Naive thymus-derived CD4-positive, alpha-beta T cell (primary cell): Measurements from ENCODE around the gene LIMS2. TPM values are rescaled to one million over a fixed set of nuclear protein-coding genes. Genes with fewer than 3 reads are reported as not detected.

Experiments
- ATAC-seq: fragments of 150-1000 bp; cut with Tn5 transposase; 2 replicates; pipeline ENCODE4 v1.10.0; 2021; ENCODE audit warnings: mild to moderate bottlenecking, moderate library complexity
- CTCF ChIA-PET: fragments of 350-600 bp; sonication (Branson Sonifier 250); formaldehyde crosslinking; loops from one replicate; lab custom pipeline; 2021; ENCODE audit warnings: antibody characterized with exemption; lab: Charles Lee
- POLR2A ChIA-PET: fragments of 350-600 bp; sonication (Branson Sonifier 250); formaldehyde crosslinking; loops from one replicate; lab custom pipeline; 2021; ENCODE audit warnings: antibody characterized with exemption, inconsistent platforms; lab: Charles Lee
- DNase-seq, 9 donors: peaks; one replicate each; pipeline versions ENCODE4 v3.0.0 to v3.0.0-alpha.2; 2020 to 2022; ENCODE audit warnings: mixed read lengths in 1 of 9
- H3K27ac ChIP-seq: one replicate; pipeline ENCODE4 v1.7.0; 2013; ENCODE audit warnings: mild to moderate bottlenecking, low read depth, low read length, moderate library complexity
- H3K27me3 ChIP-seq, 2 donors: one replicate each; pipeline ENCODE4 v1.7.0; 2013; ENCODE audit warnings: low read length in 2 of 2, mild to moderate bottlenecking in 2 of 2, moderate library complexity in 2 of 2; ENCODE audit not compliant: control insufficient read depth in 2 of 2, insufficient read depth in 2 of 2
- H3K36me3 ChIP-seq, 3 experiments: 1 replicate in 2 of 3; 2 replicates in 1 of 3; pipeline ENCODE4 v1.7.0; 2013; ENCODE audit warnings: low read length in 3 of 3, mild to moderate bottlenecking in 3 of 3, moderate library complexity in 1 of 3; ENCODE audit not compliant: insufficient read depth in 3 of 3, control insufficient read depth in 2 of 3
- H3K4me1 ChIP-seq, 2 donors: one replicate each; pipeline ENCODE4 v1.7.0; 2013; ENCODE audit warnings: low read length in 2 of 2, mild to moderate bottlenecking in 2 of 2, moderate library complexity in 1 of 2; ENCODE audit not compliant: control insufficient read depth in 2 of 2, insufficient read depth in 2 of 2
- H3K4me3 ChIP-seq: 2 replicates; pipeline ENCODE4 v1.7.0; 2013; ENCODE audit warnings: mild to moderate bottlenecking, low read length
- H3K9me3 ChIP-seq, 3 experiments: 1 replicate in 2 of 3; 2 replicates in 1 of 3; pipeline ENCODE4 v1.7.0; 2013; ENCODE audit warnings: low read length in 3 of 3; ENCODE audit not compliant: control insufficient read depth in 2 of 3
- H3K27ac Mint-ChIP-seq, 9 donors: one replicate each; pipeline ENCODE4 v1.8.0; 2020 to 2022; ENCODE audit warnings: mixed read lengths in 9 of 9, mild to moderate bottlenecking in 8 of 9, moderate library complexity in 5 of 9, inconsistent platforms in 2 of 9
- H3K27me3 Mint-ChIP-seq, 5 donors: one replicate each; pipeline ENCODE4 v1.8.0; 2021 to 2022; ENCODE audit warnings: mixed read lengths in 5 of 5, mild to moderate bottlenecking in 1 of 5
- H3K36me3 Mint-ChIP-seq, 5 donors: one replicate each; pipeline ENCODE4 v1.8.0; 2020 to 2022; ENCODE audit warnings: mixed read lengths in 5 of 5, mild to moderate bottlenecking in 3 of 5, inconsistent platforms in 1 of 5
- H3K4me1 Mint-ChIP-seq, 7 donors: one replicate each; pipeline ENCODE4 v1.8.0; 2020 to 2022; ENCODE audit warnings: mixed read lengths in 7 of 7, mild to moderate bottlenecking in 3 of 7, inconsistent platforms in 1 of 7
- H3K4me3 Mint-ChIP-seq, 10 donors: one replicate each; pipeline ENCODE4 v1.8.0; 2020 to 2022; ENCODE audit warnings: mild to moderate bottlenecking in 10 of 10, mixed read lengths in 10 of 10, moderate library complexity in 6 of 10, inconsistent platforms in 2 of 10
- H3K9me3 Mint-ChIP-seq, 11 donors: one replicate each; pipeline ENCODE4 v1.8.0; 2020 to 2022; ENCODE audit warnings: mixed read lengths in 11 of 11, mild to moderate bottlenecking in 4 of 11, inconsistent platforms in 1 of 11, moderate library complexity in 1 of 11
- intact Hi-C, 2 donors: fragments of 100-400 bp; cut with micrococcal nuclease; formaldehyde crosslinking; loops; one replicate each; pipeline ENCODE4 v1.15.1; 2023
- polyA plus RNA-seq, 2 donors: library from polyadenylated mRNA; unstranded; fragments of 300-500 nt; fragmentation: Illumina TruSeq; gene quantifications; one replicate each; pipeline ENCODE4 v1.2.3, GENCODE V29; 2021
- total RNA-seq, 6 experiments: library from RNA in 5 of 6; stranded (reverse) in 5 of 6; gene quantifications; 1 replicate in 5 of 6; 2 replicates in 1 of 6; pipeline ENCODE4 v1.2.3 and lab custom pipeline; 2021 to 2026

The LIMS2 gene
- total and polyA plus RNA-seq, 7 experiments from 2014 or later, result 5.3 to 27.0 (median 11.0) TPM

DNA sequence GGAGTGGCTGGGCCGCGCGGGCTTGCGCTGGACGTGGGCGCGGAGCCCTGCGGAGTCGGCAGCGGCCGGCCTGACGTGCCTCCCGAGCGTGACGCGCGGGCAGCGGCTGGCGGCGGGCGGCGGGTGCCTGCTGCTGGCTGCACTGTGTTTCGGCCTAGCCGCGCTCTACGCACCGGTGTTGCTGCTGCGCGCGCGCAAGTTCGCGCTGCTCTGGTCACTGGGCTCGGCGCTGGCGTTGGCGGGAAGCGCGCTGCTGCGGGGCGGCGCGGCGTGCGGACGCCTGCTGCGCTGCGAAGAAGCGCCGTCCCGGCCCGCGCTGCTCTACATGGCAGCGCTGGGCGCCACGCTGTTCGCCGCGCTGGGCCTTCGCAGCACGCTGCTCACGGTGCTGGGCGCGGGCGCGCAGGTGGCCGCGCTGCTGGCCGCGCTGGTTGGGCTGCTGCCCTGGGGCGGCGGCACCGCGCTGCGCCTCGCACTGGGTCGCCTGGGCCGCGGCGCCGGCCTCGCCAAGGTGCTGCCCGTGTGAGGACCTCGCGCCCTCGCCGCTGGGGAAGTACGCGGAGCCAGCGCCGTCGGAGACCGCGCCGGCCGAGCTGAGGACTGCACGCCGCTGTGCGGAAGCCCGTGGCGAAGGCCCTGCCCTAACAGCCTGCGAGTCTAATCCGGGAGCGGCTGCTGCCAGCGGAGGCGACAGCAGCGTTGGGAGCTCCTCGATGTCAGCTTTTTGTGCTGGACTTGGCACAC, 26.5 kb upstream of the LIMS2 start:
- H3K27me3 Mint-ChIP-seq, result no peaks in the 10 kb centered on the region
- peak; percentile 83 for ATAC-seq
- H3K4me3 ChIP-seq, result peak overlapping the region; percentile 75

DNA sequence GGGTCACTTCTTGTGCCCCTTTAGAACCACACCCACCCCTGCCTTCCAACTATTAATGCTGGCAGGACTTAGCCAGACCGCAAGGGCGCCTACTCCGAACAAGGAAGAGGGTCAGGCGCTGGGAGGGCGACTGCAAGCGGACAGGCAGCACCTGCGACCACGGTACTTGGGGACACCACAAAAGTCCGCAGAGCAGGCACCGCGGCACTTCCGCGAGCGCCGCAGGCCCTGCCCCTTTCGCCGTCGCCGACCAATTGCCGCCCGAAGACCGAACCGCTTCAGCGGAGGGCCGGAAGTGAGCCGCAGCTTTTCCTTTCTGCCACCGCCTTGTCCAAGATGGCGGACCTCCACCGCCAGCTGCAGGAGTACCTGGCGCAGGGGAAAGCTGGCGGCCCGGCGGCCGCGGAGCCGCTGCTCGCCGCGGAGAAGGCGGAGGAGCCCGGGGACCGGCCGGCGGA, 25.9 kb upstream of the LIMS2 start, which contains the start of gene SFT2D3:
Gene SFT2D3 (plus strand): TSS at position 305 of the 458 bp plus-strand sequence. CDS start 32 bp downstream, at position 337.
- Mint-ChIP-seq H3K9me3 (peaks cover 0 to 4% (median 0%) of the 10 kb centered on the region in 11 donors), H3K27me3 (peaks cover 0 to under 1% (median 0%) of the 10 kb centered on the region in 5 donors), H3K36me3 (peaks cover 0 to 24% (median 13%) of the 10 kb centered on the region in 5 donors), H3K27ac (peak within 1 kb of the TSS; percentile 96 to 99 (median 98)), H3K4me1 (peaks cover 18 to 52% (median 46%) of the 10 kb centered on the region in 7 donors), H3K4me3 (peak within 1 kb of the TSS; percentile 88 to 96 (median 94))
- peaks cover 21 to 29% of the 10 kb centered on the region in 2 donors for H3K4me1 ChIP-seq
- intact Hi-C loops, result loop anchor here (1.0 to 10.0 kb wide), 18 partner anchors 59 to 1046 kb away; partner anchors contain the start of genes GYPC (in 2 of the 2), IWS1 (in 2 of the 2), UGGT1 (in 2 of the 2) and AMMECR1L (in 1 of the 2)
- POLR2A ChIA-PET, result interaction anchor here (0.6 to 3.1 kb wide), 25 partner anchors 9 to 620 kb away, joined by 3 to 17 read pairs (median 5); partner anchors contain the start of genes IWS1, SAP130, UGGT1 and WDR33
- DNase-seq, result peak; percentile 84 to 92 (median 89)
- H3K9me3 ChIP-seq, result no peaks in the 10 kb centered on the region
- no peaks in the 10 kb centered on the region for H3K27me3 ChIP-seq
- peaks cover 0 to 7% (median 0%) of the 10 kb centered on the region in 3 experiments for H3K36me3 ChIP-seq
- CTCF ChIA-PET, result no interaction called here
- peak within 1 kb of the TSS; percentile 83 for H3K27ac ChIP-seq
- H3K4me3 ChIP-seq, result peak within 1 kb of the TSS; percentile 75
- ATAC-seq, result peak; percentile 83

More for the DNA sequence above, 26.5 kb upstream of the LIMS2 start:
- Histone ChIP-seq H3K9me3 (no peaks in the 10 kb centered on the region), H3K27ac (peak overlapping the region; percentile 83), H3K27me3 (no peaks in the 10 kb centered on the region), H3K36me3 (peaks cover 0 to 13% (median 3%) of the 10 kb centered on the region in 3 experiments), H3K4me1 (peaks cover 21 to 29% of the 10 kb centered on the region in 2 donors)
- Mint-ChIP-seq H3K4me1 (peaks cover 23 to 57% (median 45%) of the 10 kb centered on the region in 7 donors), H3K36me3 (peaks cover 0 to 28% (median 15%) of the 10 kb centered on the region in 5 donors), H3K9me3 (peaks cover 0 to 4% (median 0%) of the 10 kb centered on the region in 11 donors), H3K27ac (peak overlapping the region; percentile 93 to 99 (median 97)), H3K4me3 (peak overlapping the region; percentile 88 to 96 (median 94))
- intact Hi-C loops, result loop anchor here (1.0 to 10.0 kb wide), 22 partner anchors 60 to 1047 kb away; partner anchors contain the start of genes GYPC (in 2 of the 2), IWS1 (in 2 of the 2), POLR2D (in 2 of the 2) and UGGT1 (in 2 of the 2)
- peak; percentile 77 to 86 (median 82) for DNase-seq
- CTCF ChIA-PET, result interaction anchor here (0.8 kb wide), 1 partner anchor 70 kb away, joined by 3 read pairs; no protein-coding TSS in a partner anchor
- POLR2A ChIA-PET, result interaction anchor here (0.6 to 3.1 kb wide), 36 partner anchors 9 to 621 kb away, joined by 3 to 17 read pairs (median 4); partner anchors contain the start of genes ERCC3, IWS1, SAP130 and UGGT1

DNA sequence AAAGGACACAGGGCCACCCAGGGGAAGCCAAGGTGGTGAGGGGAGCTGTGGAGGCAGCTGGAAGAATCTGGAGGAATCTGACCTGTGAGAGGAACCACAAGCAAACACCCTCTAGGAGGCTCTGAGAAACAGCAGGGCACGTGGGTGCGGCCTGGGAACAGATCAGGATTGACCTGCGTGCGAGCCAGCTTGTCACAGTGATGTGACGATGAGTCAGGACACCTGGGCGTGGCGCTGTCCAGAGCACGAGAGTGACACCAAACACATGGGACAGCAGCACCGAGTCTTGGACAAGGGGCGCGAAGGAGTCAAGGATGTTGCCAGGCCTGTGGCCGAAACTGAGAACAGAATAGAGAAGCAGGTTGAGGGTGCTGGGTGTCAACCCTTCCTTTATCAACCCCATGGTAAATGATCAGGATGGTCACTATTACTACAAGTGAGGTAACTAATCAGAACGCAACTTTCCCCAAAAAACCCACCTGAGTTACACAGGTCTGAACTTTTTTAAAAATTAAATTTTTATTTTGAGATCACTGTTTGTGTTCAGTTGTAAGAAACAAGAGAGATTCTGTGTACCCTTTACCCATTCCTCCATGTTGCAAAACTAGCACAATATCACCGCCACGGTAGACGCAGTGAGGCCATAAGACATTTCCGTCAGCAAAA, 25.3 kb upstream of the LIMS2 start:
- H3K9me3 Mint-ChIP-seq, result peaks cover 0 to 4% (median 0%) of the 10 kb centered on the region in 11 donors
- H3K4me3 Mint-ChIP-seq, result peak overlapping the region; percentile 88 to 96 (median 94)
- peak; percentile 39 for ATAC-seq
- CTCF ChIA-PET, result no interaction called here
- H3K36me3 Mint-ChIP-seq, result peaks cover 0 to 22% (median 13%) of the 10 kb centered on the region in 5 donors
- peak in 3 of 9 donors; percentile 11 to 31 (median 12) for DNase-seq
- POLR2A ChIA-PET, result interaction anchor here (0.6 to 3.1 kb wide), 18 partner anchors 8 to 619 kb away, joined by 3 to 17 read pairs (median 6); partner anchors contain the start of genes IWS1, LIMS2, UGGT1 and WDR33
- H3K9me3 ChIP-seq, result no peaks in the 10 kb centered on the region
- H3K27ac Mint-ChIP-seq, result peak overlapping the region; percentile 96 to 99 (median 98)
- peaks cover 0 to 1% (median 0%) of the 10 kb centered on the region in 3 experiments for H3K36me3 ChIP-seq
- peak overlapping the region; percentile 83 for H3K27ac ChIP-seq
- H3K27me3 ChIP-seq, result no peaks in the 10 kb centered on the region
- peaks cover 17 to 49% (median 43%) of the 10 kb centered on the region in 7 donors for H3K4me1 Mint-ChIP-seq
- peaks cover 21 to 29% of the 10 kb centered on the region in 2 donors for H3K4me1 ChIP-seq
- H3K4me3 ChIP-seq, result peak overlapping the region; percentile 75
- intact Hi-C loops, result loop anchor here (1.0 to 10.0 kb wide), 18 partner anchors 58 to 1046 kb away; partner anchors contain the start of genes GYPC (in 2 of the 2), IWS1 (in 2 of the 2), UGGT1 (in 2 of the 2) and AMMECR1L (in 1 of the 2)
- peaks cover 0 to 3% (median 0%) of the 10 kb centered on the region in 5 donors for H3K27me3 Mint-ChIP-seq

DNA sequence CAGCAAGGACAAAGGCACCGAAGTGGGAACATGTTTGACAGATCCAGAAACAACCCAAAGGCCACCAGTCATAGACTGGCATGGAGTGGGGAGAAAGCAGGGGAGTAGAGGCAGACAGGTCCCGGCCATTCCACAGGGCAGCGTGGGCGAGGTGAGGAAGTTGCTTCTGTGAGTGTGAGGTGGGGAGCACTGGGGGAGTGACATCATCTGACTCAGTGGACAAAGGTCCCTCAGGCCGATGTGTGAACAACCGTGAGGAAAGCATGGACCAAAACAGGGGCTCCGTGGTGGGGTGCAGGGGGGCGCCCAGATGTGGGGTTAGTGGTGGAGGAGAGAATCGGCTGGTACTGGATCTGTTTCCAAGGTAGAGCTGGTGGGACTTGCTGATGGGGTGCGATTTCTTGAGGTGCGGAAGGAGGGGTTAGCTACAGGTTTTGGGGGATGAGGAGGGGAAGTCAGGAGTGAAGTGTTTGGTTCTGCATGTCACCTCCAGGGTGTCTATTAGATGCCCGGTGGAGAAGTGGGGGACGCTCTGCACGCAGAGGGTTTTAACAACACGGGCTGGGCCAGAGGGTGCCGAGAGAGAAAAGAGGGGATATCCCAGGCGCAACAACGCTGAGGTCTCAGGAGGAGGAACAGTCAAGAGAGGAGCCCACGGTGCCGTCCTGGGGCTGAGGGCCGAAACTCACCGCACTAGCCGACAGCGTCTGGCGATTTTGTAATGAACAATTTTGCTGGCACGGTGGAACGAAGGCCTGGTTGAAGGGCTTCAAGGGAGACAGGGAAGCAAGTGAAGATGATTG, 23.4 kb upstream of the LIMS2 start:
- Histone ChIP-seq H3K36me3 (no peaks in the 10 kb centered on the region), H3K9me3 (no peaks in the 10 kb centered on the region), H3K4me3 (no peak overlapping the region), H3K27me3 (no peaks in the 10 kb centered on the region), H3K27ac (no peak overlapping the region), H3K4me1 (peaks cover 17 to 21% of the 10 kb centered on the region in 2 donors)
- Mint-ChIP-seq H3K9me3 (peaks cover 0 to 4% (median 0%) of the 10 kb centered on the region in 11 donors), H3K27me3 (peaks cover 0 to 3% (median 0%) of the 10 kb centered on the region in 5 donors), H3K4me3 (peak overlapping the region in 5 of 10 donors; percentile 6 to 29 (median 25)), H3K36me3 (peaks cover 0 to 10% (median 9%) of the 10 kb centered on the region in 5 donors), H3K27ac (peak overlapping the region in 2 of 9 donors; percentile 2 to 27), H3K4me1 (peaks cover 0 to 30% (median 24%) of the 10 kb centered on the region in 7 donors)
- intact Hi-C loops, result no loop called here
- CTCF ChIA-PET, result interaction anchor here (1.0 kb wide), 1 partner anchor 107 kb away, joined by 3 read pairs; no protein-coding TSS in a partner anchor
- POLR2A ChIA-PET, result interaction anchor here (0.6 kb wide), 1 partner anchor 111 kb away, joined by 3 read pairs; no protein-coding TSS in a partner anchor
- ATAC-seq (no peak), DNase-seq (no peak)

DNA sequence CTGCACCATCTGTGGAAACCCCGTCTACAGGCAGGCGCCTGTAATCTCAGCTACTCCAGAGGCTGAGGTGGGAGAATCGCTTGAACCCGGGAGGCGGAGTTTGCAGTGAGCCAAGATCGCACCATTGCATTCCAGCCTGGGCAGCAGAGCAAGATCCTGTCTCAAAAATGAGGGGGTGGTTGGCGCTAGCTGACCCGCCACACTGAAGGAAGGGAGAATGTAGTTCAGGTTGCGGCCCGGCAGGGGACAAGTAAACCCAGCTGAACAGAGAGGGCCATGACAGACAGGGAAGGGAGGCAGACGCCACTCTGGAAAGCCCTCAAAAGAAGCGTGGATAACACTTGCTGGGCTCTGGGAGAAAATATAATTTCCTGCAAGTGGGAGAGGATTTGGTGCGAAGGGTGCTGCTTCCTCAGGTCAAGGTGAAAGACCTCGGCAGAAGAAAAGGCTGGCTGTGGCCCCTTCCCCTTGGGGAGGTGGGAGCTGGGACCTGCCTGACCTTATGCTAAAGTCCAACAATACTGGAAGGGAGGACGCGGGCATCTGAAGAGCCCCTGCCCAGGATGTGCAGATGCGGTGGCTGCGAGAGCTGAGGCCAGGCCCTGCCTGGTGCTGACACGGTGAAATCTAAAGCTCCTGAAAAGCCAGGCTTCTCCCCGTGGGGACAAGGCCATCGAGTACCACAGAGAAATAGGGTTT, 22.3 kb upstream of the LIMS2 start:
- POLR2A ChIA-PET, result no interaction called here

More for the DNA sequence above, 22.3 kb upstream of the LIMS2 start:
- no peaks in the 10 kb centered on the region for H3K36me3 ChIP-seq
- no peak for DNase-seq
- no peak overlapping the region for H3K27ac ChIP-seq
- peaks cover 8 to 11% of the 10 kb centered on the region in 2 donors for H3K4me1 ChIP-seq
- H3K9me3 ChIP-seq, result no peaks in the 10 kb centered on the region
- intact Hi-C loops, result no loop called here
- CTCF ChIA-PET, result interaction anchor here (1.0 kb wide), 1 partner anchor 106 kb away, joined by 3 read pairs; no protein-coding TSS in a partner anchor
- H3K27me3 ChIP-seq, result no peaks in the 10 kb centered on the region
- peaks cover 0 to 4% (median 0%) of the 10 kb centered on the region in 11 donors for H3K9me3 Mint-ChIP-seq
- H3K27ac Mint-ChIP-seq, result no peak overlapping the region
- H3K4me1 Mint-ChIP-seq, result peaks cover 0 to 21% (median 17%) of the 10 kb centered on the region in 7 donors
- H3K4me3 Mint-ChIP-seq, result no peak overlapping the region
- no peak overlapping the region for H3K4me3 ChIP-seq
- no peak for ATAC-seq
- H3K36me3 Mint-ChIP-seq, result peaks cover 0 to 10% (median 8%) of the 10 kb centered on the region in 5 donors
- peaks cover 0 to 3% (median 0%) of the 10 kb centered on the region in 5 donors for H3K27me3 Mint-ChIP-seq
